DMS79 treated with DMSO at 0.1 percent for 48 hours (cell line): Measurements from ENCODE around the gene COL6A3.
A peak's percentile ranks its signal among the peaks of the same experiment; 100 is the strongest.

ENCODE experiments used
- DNase-seq: peaks from one replicate; lab custom pipeline; 2025; lab: John Stamatoyannopoulos, UW

COL6A3 gene

DNA sequence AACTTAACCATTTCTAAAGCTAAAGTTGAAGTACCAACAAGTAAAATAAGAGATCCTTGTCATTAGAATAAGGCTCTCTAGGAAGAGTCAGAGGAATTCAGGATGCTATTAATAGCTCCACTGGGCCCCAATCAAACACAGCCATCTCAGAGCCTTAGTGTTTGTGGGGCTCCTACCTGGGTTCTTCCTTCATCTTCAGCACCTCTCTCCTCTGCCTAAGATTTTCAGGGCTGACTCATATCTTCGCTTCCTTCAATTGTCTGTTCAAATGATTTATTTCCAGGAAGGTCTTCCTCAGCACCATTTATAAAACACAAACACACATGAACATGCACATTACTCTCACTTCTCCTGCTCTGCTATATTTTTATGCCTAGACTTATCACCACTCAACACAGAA, 119.5 kb downstream of the COL6A3 start:
- DNase-seq = no peak

DNA sequence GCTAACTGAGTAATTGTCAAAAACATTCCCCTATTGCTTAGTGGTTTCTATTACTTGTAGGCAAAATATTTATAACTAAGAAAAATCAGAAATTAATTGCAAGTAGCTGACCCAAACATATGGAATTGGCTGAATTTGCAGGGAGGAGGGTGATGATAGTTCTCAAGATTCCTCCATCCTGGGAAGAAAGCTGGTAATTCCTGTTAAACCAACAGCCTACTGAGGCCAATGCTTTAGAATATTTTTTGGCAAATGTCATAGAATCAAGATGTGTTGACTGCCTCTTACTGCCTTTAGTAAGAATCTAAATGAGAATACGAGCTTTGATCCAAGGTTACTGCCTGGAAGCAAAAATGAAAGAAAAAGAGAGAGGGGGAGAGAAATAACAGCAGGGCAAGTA, 120.0 kb downstream of the COL6A3 start:
- DNase-seq = no peak

DNA sequence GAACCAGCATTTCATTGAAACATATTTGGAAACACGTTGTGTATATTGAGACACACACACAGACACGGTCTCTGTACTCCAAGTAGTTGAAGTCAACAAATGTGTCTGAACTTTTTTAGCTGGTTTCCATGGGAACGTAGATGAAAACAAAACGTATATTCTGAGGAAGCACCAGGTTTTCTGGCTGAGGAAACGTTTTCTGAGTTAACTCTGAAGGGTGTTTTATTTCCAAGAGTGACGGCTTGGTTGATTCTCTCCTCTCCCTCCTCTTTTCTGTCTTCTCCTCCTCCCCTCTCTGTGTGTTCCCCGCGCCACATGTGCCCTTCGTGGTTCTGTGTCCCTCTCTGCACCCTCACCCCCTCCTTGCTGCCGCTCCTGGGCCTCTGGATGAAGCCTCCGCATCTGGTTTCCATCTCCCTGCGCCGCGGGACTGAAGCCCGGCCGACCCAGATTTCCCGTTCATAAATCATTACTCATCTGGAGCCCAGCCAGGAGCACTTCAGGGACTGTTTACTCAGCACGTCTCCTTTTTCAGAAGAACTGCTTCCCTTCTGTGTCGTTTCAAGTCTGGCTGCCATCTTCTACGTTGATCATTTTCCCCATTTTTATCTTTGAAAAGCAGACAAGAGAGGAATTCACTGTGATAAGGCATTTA, 122.7 kb downstream of the COL6A3 start:
- peak; percentile 93 for DNase-seq

DNA sequence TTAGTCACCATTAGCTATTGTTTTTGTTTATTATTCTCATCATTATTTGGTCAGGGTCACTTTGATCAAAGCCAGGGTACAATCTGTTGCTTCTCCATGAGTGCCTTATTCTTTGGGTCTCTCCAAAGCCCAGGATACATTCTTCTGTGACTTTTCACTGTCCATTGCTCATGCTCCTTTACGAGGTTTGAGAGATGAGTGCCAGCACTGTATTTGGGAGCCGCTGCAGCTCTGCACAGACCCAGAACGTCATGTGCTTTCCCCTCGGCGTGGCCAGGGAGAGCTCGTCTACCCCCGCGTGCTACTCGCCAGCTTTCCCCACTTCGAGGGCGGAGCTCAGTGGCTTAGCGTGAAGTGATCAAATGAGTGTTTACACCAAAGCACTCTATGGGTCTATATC, 123.7 kb downstream of the COL6A3 start:
- no peak for DNase-seq

DNA sequence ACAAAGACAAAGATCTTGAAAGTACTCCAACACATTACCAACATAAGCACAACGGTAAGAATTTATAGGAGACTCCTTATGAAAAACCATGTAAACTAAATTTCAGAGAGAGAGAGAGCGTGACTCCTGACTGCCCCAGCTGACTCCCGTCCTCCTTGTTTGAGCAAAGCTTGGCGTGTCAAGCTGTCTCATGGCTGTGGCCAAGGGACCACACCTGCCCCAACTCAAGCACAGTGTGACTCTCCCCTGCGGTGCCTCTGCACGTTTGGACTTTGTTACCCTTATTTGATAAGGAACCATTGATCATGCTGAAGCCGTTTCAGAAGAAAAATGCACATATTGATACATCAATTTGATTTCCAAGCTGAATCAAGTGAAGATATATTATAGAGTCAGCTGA, 124.8 kb downstream of the COL6A3 start:
- peak; percentile 68 for DNase-seq

DNA sequence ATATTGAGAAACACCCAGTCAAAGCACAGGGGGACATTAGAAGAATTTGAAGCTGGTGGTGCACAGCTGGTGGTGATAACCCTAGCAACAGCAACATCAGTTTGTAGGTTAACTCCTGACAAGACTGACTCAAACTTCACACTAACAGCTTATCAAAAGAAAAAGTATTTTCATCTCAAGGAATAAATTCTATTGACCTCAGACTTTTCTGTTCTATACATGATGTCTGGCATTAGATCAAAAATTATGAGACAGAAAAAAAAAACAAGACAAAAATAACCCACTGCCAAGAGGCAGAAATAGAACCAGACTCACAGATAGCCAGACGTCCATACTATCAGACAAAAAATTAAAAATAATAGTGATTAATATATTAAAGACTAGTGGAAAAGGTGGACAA, 126.1 kb downstream of the COL6A3 start:
- DNase-seq = no peak

DNA sequence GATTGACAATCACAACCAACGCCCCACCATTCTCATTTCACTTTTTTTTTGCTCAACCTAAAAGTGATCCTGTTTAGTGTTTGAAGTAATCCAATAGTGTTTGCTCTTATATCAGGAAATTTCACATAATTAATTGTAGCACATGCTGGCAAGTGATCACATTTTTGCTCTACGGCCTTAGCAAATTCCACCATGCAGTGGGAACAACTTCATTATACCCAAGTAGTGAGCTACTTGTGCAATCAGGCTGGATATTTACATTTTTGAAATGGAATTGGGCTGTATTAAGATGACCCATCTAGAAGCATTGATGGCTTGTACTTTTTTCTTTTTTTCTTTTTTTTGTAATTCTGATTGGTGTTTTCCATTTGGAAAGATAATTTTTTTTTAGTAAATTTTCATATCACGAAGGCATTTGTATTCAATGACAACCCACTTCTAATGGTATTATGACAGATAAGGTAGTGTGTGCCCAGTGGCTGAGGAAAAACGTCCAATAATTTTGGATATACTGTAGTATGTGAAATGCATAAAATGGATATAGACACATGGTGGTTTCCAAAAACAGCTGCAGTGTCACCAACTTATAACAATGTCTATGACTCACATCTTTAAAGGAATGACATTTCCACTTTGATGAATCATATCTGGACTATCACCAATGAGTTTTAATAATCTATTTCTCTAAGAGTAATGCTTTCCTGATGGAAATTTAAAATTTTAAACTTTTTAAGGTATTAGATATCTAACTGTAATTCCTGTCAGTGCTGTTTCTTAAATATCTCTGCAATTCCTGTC, 130.6 kb downstream of the COL6A3 start:
- DNase-seq = no peak

DNA sequence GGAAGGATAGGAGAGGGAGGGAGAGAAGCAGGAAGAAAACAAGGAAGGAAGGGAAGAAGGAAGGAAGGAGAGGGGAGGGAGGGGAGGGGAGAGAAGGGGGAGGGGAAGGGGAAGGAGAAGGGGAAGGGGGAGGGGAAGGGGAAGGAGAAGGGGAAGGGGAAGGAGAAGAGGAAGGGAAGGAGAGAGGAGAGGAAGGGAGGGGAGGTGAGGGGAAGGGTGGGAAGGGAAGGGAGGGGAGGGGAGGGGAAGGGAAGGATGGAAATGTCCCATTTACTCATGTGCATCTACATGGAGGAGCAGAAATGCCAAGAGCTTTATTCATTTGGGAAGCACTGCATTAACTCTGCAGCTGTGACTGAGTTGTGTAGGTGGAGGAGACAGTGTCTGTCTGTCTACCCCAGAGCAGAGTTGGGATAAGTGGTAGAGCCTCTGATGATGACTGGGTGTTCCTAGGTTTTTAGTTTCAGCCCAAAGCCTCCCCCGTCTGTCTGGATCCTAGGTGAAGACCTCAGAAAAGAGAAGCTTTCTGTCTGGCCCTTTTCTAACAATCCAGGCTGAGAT, 131.3 kb downstream of the COL6A3 start:
- no peak for DNase-seq

DNA sequence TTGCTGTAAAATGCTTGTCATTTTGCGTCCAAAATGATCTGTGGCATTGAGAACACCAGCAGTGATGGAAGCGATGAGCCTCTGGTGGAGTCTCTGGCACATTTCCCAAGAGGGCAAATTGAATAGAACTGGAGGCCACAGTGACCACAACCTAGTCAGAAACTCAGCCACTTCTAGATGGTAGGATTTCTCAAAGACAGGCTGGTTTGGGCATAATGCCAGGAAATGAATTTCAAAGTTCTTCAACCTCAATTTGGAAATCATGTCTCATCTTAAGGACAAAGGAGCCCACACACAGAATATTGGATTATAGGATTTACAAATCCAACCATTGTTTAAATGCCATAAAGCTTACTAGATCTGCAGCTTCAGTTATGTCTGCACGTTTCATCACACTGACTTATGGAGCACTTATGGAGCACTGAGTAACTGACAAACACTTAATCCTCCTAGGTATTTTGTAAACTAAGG, 132.1 kb downstream of the COL6A3 start:
- DNase-seq = peak; percentile 76

DNA sequence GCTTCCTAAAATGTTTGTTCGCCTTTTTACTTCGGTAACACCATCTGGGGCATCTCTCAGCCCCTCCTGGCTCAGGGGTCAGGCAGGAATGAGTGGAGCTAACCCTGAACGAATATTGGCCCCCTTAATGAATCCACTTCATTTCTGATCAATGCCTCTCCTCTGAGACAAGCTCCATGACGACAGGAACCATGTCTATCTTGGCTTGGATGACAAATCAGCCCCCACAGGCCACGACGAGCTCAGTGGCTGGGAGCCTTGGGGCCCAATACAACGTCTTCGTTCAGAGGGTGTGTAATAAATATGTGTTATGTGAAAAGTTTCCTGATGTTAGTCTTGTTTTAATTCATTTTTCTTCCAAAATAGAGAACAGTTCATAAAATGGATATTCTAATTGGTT, 133.0 kb downstream of the COL6A3 start:
- DNase-seq = no peak

DNA sequence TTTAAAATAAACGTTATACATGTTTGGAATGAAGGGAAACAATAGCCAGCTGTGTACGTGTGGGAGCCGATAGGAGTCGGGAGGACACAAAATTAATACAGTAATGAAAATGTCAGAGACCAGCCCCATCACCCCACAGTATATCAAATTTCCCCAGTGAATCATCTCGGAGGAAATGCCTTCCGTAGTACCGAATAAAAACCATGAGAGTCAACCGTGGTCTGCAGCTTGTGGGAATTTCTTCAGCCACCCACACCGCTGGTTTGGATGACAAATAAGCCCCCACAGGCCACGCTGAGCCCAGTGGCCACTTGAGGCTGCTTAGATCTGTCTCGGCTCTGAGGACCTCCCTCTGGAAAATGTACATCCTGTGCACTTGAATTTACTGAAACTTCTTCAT, 133.7 kb downstream of the COL6A3 start:
- no peak for DNase-seq

DNA sequence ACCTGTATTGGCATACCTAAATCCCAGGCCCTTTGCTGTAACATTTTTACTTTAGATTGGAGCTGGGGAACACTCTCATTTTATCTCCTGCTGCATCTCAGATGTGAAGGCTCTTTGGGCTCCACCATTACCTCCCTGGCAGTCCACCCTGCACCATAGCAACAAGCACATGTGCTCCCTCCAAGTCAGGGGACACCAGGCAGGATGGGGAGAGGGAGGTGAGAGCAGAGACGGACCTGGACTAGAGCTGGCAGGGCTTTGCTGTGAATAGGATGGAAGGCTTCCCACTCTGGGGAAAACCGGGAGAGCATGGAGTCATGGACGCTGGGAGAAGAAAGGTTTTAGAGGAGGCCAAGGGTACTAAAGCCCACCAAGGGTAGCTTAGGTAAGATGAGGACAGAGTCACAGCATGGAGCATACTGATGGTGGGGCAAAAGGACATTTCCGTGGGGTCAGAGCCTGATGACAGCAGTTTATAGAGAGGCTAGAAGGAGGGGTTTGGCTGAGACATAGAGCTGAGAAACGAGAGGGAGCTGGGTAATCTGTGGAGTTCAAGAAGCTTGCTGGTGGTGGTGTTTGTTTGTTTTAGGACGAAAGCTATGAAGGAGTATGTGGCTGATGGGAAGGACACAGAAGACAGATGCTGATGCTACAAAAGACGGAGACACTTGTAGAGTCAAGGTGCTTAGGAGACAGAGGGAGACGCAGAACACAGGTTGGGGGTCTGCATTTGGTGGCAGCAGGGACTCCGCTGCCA, 134.8 kb downstream of the COL6A3 start:
- no peak for DNase-seq

DNA sequence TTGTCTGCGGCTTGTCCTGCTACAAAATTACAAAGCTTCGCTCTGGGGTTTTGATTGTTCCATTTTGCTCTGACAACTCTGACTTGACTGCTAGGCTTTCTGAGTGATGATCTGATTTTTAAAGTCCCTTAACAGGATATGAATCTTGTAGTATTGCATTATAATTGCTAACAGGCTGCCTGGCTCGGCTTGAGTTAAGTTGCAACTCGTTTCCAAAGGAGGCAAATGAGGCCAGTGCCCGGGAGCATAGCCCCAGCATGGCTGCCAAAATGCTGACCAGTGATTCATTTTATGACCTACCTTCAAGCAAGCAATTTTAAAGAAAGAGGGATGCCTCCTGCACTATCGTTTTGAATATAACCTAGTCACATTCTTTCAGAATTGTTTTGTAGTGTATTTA, 135.4 kb downstream of the COL6A3 start:
- no peak for DNase-seq

DNA sequence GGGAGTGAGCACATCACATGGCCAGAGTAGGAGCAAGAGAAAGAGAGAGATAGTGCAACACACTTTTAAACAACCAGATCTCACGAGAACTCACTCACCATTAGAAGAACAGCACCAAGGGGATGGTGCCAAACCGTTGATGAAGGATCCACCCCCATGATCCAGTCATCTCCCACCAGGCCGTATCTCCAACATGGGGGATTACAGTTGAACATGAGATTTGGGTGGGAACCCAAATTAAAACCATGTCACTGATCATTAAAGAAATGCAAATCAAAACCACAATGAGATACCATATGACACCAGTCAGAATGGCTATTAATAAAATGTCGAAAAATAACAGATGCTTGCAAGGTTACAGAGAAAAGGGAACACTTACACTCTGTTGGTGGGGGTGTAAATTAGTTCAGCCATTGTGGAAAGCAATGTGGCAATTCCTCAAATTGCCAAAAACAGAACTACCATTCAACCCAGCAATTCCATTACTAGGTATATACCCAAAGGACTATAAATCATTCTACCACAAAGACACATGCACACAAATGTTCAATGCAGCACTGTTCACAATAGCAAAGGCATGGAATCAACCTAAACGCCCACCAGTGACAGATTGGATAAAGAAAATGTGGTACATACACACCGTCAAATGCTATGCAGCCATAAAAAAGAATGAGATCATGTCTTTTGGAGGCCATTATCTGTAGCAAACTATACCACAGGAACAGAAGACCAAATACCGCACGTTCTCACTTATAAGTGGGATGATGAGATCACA, 137.1 kb downstream of the COL6A3 start:
- no peak for DNase-seq
